ENCODE results near the gene PLEKHO2.

DNA sequence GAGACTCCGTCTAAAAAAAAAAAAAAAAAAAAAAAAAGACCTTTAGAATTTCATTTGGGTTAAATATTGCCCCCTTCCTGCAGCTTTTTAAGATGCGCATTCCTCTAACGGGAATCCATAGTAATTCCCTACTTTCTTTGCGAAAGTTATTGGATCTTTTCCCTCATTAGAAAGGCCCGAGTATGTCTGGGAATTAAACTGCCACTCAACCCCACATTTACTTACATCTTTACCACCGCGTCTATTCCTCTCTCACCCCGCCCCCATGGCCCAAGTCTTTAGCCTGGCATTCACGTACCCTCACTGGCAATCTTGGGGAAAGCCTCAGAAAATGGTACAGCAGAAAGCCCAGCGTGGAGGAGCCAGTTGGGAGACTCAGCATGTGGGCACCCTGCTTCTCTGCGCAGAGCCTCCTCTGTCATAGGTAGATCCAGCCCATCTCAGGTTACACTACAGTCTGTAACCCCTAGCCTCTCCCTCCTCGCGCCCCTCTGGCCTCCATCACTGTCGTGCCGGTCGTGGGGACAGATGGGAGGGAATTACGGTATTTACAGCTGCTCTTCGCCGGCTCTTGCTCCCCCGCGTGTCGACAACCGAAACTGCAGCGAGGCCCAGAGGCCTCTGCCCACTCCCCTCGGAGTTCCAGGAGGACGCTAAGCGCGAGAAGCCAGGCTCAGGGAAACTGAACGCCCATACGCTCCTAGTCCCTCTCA lies 63.6 kb downstream of the PLEKHO2 start:
- TF ChIP-seq TAF1 (IDR thresholded peaks at IDR 0.05; ENCODE audit: borderline replicate concordance, insufficient read depth, low read length) (no peak), SIN3A (IDR thresholded peaks at IDR 0.05; ENCODE audit: borderline replicate concordance, insufficient read depth, low read length) (no peak), POLR2AphosphoS5 (IDR thresholded peaks at IDR 0.05; ENCODE audit: low read depth, low read length) (no peak)
- TF ChIP-seq, protein P1, sequence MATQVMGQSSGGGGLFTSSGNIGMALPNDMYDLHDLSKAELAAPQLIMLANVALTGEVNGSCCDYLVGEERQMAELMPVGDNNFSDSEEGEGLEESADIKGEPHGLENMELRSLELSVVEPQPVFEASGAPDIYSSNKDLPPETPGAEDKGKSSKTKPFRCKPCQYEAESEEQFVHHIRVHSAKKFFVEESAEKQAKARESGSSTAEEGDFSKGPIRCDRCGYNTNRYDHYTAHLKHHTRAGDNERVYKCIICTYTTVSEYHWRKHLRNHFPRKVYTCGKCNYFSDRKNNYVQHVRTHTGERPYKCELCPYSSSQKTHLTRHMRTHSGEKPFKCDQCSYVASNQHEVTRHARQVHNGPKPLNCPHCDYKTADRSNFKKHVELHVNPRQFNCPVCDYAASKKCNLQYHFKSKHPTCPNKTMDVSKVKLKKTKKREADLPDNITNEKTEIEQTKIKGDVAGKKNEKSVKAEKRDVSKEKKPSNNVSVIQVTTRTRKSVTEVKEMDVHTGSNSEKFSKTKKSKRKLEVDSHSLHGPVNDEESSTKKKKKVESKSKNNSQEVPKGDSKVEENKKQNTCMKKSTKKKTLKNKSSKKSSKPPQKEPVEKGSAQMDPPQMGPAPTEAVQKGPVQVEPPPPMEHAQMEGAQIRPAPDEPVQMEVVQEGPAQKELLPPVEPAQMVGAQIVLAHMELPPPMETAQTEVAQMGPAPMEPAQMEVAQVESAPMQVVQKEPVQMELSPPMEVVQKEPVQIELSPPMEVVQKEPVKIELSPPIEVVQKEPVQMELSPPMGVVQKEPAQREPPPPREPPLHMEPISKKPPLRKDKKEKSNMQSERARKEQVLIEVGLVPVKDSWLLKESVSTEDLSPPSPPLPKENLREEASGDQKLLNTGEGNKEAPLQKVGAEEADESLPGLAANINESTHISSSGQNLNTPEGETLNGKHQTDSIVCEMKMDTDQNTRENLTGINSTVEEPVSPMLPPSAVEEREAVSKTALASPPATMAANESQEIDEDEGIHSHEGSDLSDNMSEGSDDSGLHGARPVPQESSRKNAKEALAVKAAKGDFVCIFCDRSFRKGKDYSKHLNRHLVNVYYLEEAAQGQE (IDR thresholded peaks at IDR 0.05; ENCODE audit: insufficient read depth in 1 of 2, low read depth in 2 of 2, low read length in 2 of 2), result no peak

Data from PFSK-1 (cell line).